SU-DHL-6 (cell line): ENCODE results near the gene LIN52.

Experiments
- H2AFZ ChIP-seq: fragments of 200-600 bp; sonication (generic); 2 replicates; pipeline ENCODE4 v1.6.1; 2014; ENCODE audit warnings: low read depth, mild to moderate bottlenecking, moderate library complexity, mixed read lengths, antibody characterized with exemption, low read length; ENCODE audit not compliant: severe bottlenecking
- H3F3A ChIP-seq: fragments of 200-600 bp; shearing (Covaris generic); 2 replicates; pipeline ENCODE4 v1.6.0; 2016; ENCODE audit warnings: antibody characterized with exemption, mild to moderate bottlenecking; ENCODE audit not compliant: insufficient read depth
- H3K27ac ChIP-seq: fragments of 200-600 bp; sonication (generic); 2 replicates; pipeline ENCODE4 v1.5.1; 2016; ENCODE audit warnings: low read depth, mild to moderate bottlenecking, low read length, moderate library complexity, mixed read lengths
- H3K27me3 ChIP-seq: fragments of 200-600 bp; sonication (generic), shearing (Covaris generic); 2 replicates; pipeline ENCODE4 v1.6.0; 2014; ENCODE audit warnings: mild to moderate bottlenecking, low read length
- H3K36me3 ChIP-seq: fragments of 200-600 bp; sonication (generic); 2 replicates; pipeline ENCODE4 v1.6.1; 2014; ENCODE audit warnings: mild to moderate bottlenecking, low read length, mixed read lengths
- H3K4me2 ChIP-seq: fragments of 300-600, 200-600 bp; shearing (Covaris generic), sonication (generic); 2 replicates; pipeline ENCODE4 v1.6.0; 2014; ENCODE audit warnings: low read length, low read depth, mild to moderate bottlenecking; ENCODE audit not compliant: poor library complexity, severe bottlenecking
- H3K4me3 ChIP-seq: fragments of 200-600 bp; sonication (generic); 2 replicates; pipeline ENCODE4 v1.5.1; 2014; ENCODE audit warnings: antibody characterized with exemption, low read length, mild to moderate bottlenecking, mixed read lengths; ENCODE audit not compliant: insufficient read depth, poor library complexity, severe bottlenecking
- H3K79me2 ChIP-seq: fragments of 200-600 bp; sonication (generic); 2 replicates; pipeline ENCODE4 v1.6.1; 2014; ENCODE audit warnings: mild to moderate bottlenecking, low read length, moderate library complexity; ENCODE audit not compliant: insufficient read depth
- H3K9ac ChIP-seq: fragments of 200-600 bp; sonication (generic); 2 replicates; pipeline ENCODE4 v1.7.0; 2014; ENCODE audit warnings: mild to moderate bottlenecking, low read length
- H3K9me2 ChIP-seq: fragments of 200-600 bp; sonication (generic); replicated peaks from 2 replicates; pipeline ENCODE4 v1.6.1; 2014; ENCODE audit warnings: low read length; ENCODE audit not compliant: insufficient read depth
- H3K9me3 ChIP-seq: fragments of 200-600 bp; sonication (generic); 2 replicates; pipeline ENCODE4 v1.6.1; 2014; ENCODE audit warnings: low read length, mixed read lengths; ENCODE audit not compliant: insufficient read depth
- H4K20me1 ChIP-seq: fragments of 200-600 bp; sonication (generic); 2 replicates; pipeline ENCODE4 v1.6.1; 2014; ENCODE audit warnings: low read depth, mild to moderate bottlenecking, antibody characterized with exemption, low read length, moderate library complexity, mixed read lengths
- CTCF ChIP-seq: fragments of 200-600 bp; sonication (generic); IDR thresholded peaks from one replicate; pipeline ENCODE4 v1.5.1; 2017; ENCODE audit warnings: antibody characterized with exemption, mild to moderate bottlenecking, low read length, moderate library complexity; ENCODE audit not compliant: insufficient read depth, poor library complexity, severe bottlenecking
- EZH2phosphoT487 ChIP-seq: fragments of 200-600 bp; sonication (generic), shearing (Covaris generic); conservative IDR thresholded peaks from 2 replicates; pipeline ENCODE4 v1.6.1; 2018; ENCODE audit warnings: mild to moderate bottlenecking, antibody characterized with exemption, low read length, moderate library complexity, mixed read lengths

Gene LIN52

GRCh38 chr14:74080820-74081460 lies 3.8 kb upstream of the LIN52 start:
- H3K36me3 ChIP-seq: no peaks in the 10 kb centered on the region
- TF ChIP-seq EZH2phosphoT487: no peak
- TF ChIP-seq CTCF: no peak
- H3K27me3 ChIP-seq: no peaks in the 10 kb centered on the region
- H3K9me2 ChIP-seq: no peaks in the 10 kb centered on the region
- H3F3A ChIP-seq: no peaks in the 10 kb centered on the region
- no peak overlapping the region for H2AFZ ChIP-seq
- no peak overlapping the region for H3K27ac ChIP-seq
- H3K9me3 ChIP-seq: no peaks in the 10 kb centered on the region
- H3K9ac ChIP-seq: no peak overlapping the region
- H3K4me3 ChIP-seq: no peak overlapping the region
- H3K4me2 ChIP-seq: no peak overlapping the region
- peaks cover 10% of the 10 kb centered on the region for H3K79me2 ChIP-seq
- no peaks in the 10 kb centered on the region for H4K20me1 ChIP-seq

- no peaks in the 10 kb centered on the region for H3K9me2 ChIP-seq
- H3K36me3 ChIP-seq: no peaks in the 10 kb centered on the region
- no peak overlapping the region for H3K9ac ChIP-seq
- H3K9me3 ChIP-seq: no peaks in the 10 kb centered on the region
- TF ChIP-seq CTCF (no peak), EZH2phosphoT487 (no peak)
- no peak overlapping the region for H3K4me3 ChIP-seq
- no peak overlapping the region for H3K27ac ChIP-seq
- no peaks in the 10 kb centered on the region for H4K20me1 ChIP-seq
- no peaks in the 10 kb centered on the region for H3K27me3 ChIP-seq
- no peak overlapping the region for H3K4me2 ChIP-seq
- H3F3A ChIP-seq: no peaks in the 10 kb centered on the region
- no peak overlapping the region for H2AFZ ChIP-seq
- peaks cover 15% of the 10 kb centered on the region for H3K79me2 ChIP-seq
Measured at GRCh38 chr14:74081491-74081890, 3.3 kb upstream of the LIN52 start.

- Histone ChIP-seq H3K27ac (no peak overlapping the region), H3K4me3 (peak overlapping the region; percentile 64), H4K20me1 (no peaks in the 10 kb centered on the region), H3K9me2 (no peaks in the 10 kb centered on the region), H3K79me2 (peaks cover 20% of the 10 kb centered on the region), H3K27me3 (no peaks in the 10 kb centered on the region), H3K36me3 (no peaks in the 10 kb centered on the region), H3K4me2 (peak overlapping the region; percentile 67), H3F3A (no peaks in the 10 kb centered on the region), H3K9ac (peak overlapping the region; percentile 60; the same call in 1 of the 2 replicates), H2AFZ (no peak overlapping the region), H3K9me3 (no peaks in the 10 kb centered on the region)
- TF ChIP-seq CTCF (no peak), EZH2phosphoT487 (no peak)
Measured at GRCh38 chr14:74083161-74083560, 1.6 kb upstream of the LIN52 start.
